CD1c-positive myeloid dendritic cell (primary cell): ENCODE measurements around the gene TM9SF2.
"Not testable (repeated sequence)": the region's sequence is repeated elsewhere in the genome, so short reads cannot be mapped to it uniquely, and the experiment has no call there.

Experiments
- DNase-seq: peaks from one replicate; pipeline ENCODE4 v3.0.0-alpha.2; 2016; ENCODE audit errors: extremely low spot score

Gene TM9SF2, protein sequence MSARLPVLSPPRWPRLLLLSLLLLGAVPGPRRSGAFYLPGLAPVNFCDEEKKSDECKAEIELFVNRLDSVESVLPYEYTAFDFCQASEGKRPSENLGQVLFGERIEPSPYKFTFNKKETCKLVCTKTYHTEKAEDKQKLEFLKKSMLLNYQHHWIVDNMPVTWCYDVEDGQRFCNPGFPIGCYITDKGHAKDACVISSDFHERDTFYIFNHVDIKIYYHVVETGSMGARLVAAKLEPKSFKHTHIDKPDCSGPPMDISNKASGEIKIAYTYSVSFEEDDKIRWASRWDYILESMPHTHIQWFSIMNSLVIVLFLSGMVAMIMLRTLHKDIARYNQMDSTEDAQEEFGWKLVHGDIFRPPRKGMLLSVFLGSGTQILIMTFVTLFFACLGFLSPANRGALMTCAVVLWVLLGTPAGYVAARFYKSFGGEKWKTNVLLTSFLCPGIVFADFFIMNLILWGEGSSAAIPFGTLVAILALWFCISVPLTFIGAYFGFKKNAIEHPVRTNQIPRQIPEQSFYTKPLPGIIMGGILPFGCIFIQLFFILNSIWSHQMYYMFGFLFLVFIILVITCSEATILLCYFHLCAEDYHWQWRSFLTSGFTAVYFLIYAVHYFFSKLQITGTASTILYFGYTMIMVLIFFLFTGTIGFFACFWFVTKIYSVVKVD

DNA sequence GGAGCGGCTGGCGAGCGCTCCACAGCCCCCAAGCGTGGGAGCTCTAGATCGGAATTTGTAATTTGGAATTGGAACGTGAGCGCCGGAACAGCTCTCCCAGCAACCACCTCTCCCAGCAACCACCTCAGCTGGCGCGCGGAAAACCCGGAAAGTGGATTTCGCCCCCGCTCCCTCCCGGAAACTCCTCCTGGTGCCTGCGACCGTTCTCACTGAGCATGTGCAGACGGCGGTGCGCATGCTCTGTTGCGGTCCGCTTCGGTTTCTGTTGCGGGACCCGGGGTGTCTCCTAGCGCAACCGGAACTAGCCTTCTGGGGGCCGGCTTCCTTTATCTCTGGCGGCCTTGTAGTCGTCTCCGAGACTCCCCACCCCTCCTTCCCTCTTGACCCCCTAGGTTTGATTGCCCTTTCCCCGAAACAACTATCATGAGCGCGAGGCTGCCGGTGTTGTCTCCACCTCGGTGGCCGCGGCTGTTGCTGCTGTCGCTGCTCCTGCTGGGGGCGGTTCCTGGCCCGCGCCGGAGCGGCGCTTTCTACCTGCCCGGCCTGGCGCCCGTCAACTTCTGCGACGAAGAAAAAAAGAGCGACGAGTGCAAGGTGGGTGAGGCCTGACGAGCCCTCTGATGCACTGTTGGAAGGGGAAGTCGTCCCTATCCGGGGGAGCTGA is at the start of gene TM9SF2:
TSS of gene TM9SF2 (plus strand) at position 289 of the 664 bp plus-strand sequence. CDS start at position 424, 135 bp downstream.
- DNase-seq = peak; percentile 98

DNA sequence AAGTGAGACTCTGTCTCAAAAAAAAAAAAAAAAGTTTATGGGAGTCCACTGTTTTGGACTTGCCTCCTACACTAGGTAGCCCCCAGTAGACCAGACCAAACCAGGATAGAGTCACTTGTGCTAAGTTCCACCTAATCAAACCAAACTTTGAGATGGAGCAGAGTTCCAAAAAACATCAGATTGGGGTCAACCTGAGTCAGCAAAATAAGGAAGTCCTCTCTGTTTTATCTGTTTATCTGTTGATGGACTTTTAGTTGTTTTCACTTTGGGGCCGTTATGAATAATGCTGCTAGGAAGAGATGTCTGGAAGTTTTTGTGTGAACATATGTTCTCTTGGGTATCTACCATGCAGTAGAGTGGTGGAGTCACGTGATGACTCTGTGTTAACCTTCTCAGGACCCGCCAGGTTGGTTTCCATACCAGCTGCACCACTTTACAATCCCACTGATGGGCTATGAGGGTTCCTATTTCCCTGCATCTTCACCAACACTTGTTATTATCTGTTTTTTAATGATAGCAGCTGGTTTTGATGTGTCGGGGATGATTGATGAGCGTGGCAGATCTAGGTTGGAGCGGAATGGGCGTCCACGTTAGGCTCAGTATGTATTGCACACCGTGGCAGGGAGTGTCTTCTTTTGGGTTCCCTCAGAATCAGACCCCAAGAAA is 46.6 kb upstream of the TM9SF2 start:
- no peak for DNase-seq

DNA sequence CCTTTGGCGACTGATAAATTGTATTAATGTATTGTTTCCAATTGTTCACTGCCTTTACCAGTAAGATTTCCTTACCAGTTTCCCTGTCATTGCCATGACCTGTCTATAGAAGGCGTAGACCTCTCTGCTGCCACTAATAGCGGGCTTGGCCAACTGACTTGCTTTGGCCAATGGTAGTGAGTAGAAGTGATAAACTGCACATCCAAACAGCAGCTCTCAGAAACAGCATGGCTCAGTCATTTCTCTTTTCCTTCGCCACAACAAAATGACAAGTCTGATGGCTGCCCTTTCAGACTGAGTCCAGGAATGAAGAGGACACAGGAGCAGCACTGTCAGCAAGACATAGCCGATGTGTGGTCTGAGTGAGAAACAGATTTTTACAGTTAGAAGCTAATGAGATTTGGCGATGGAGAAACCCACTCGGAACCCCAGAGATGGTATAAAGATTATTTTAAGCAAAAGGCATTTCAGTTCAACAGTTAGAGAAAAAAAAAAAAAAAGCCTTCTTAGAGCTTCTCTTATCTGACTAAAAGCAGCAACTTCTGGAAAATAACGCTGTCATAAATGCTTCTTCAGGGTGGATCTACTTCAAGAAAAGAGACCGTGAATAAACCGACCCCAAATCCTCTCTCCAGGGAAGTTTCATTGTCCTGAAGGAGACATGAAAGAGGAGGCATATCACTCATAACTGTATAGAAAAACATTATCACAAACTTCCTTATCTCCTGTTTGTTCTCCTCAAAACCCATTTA is 42.0 kb upstream of the TM9SF2 start:
- no peak for DNase-seq

- DNase-seq = peak; percentile 33
Observed at GRCh38 chr13:99460802-99461201, 40.5 kb upstream of the TM9SF2 start.

DNA sequence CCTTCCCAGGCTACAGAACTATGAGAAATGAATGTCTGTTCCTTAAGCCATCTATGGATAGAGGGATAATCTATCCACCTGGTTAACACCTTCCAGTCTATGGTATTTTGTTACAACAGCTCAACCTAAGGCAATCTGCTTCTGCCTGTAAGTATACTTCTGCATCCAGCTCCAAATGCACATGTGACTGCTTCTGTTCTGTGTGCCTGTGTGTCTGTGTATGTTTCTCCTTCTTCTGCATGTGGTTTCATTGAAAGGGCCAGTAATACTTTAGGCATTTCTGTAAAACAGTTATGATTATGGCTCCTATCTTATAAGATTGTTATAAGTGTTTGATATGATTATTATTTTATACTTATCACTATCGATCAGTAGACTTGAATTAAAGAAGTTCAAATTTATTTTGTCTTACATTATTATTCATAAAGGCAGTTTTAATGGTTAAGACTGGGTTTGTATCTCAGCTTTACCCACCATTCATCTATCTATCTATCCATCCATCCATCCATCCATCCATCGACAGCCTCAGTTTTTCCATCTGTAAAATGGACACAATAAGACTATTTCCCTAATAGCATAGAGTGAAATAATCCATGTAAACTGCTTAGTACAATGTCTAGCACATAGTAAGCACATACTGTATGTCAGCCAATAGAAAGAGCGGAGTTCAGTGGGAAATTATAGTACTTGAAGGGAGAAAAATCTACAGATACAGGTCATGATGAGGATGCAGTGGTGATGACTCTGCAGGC is 37.5 kb upstream of the TM9SF2 start:
- no peak for DNase-seq

DNA sequence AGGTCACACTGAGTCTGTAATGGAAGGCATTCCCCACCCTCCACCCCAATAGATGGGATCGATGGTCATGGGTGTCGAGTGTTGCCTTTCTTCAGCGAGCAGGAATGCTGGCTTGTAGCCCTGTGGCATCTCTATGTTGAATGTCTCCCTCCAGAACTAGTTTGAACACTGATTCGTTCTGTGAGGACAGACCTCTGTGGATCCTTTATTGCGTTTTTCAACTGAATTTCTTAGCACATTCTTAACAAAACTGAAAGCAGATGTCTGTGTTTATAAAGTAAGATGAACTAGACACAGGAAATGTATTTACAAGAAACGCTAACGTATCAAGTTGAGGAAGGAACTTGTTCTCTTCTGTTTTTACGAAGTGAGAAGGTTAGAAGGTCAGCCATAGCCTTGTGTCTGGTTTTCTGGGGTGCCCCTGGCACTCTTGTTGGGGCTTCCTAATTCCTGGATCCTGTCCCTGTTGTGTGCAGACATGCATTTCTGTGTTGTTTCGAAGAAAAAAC is 36.8 kb upstream of the TM9SF2 start:
- DNase-seq = peak; percentile 11

- DNase-seq = no peak
Observed at GRCh38 chr13:99465454-99465853, 35.8 kb upstream of the TM9SF2 start.

GRCh38 chr13:99467764-99468163 is 33.5 kb upstream of the TM9SF2 start:
- DNase-seq = no peak

- no peak for DNase-seq
Observed at GRCh38 chr13:99469041-99469440, 32.2 kb upstream of the TM9SF2 start.

DNA sequence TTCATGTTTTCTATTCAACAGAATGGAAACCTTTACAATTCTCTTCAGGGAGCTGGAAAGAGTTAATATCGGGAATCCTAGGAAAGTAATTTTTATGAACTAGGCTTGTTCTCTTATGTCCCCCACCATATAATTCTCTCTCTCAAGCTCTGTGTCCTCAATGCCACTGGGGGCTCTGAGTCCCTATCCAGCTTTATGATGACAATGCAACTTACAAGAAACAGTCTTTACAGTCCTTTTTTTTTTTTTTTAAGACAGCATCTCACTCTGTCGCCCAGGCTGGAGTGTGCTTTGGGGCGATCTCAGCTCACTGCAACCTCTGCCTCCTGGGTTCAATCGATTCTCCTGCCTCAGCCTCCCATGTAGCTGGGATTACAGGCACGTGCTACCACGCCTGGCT is 31.2 kb upstream of the TM9SF2 start:
- no peak for DNase-seq

DNA sequence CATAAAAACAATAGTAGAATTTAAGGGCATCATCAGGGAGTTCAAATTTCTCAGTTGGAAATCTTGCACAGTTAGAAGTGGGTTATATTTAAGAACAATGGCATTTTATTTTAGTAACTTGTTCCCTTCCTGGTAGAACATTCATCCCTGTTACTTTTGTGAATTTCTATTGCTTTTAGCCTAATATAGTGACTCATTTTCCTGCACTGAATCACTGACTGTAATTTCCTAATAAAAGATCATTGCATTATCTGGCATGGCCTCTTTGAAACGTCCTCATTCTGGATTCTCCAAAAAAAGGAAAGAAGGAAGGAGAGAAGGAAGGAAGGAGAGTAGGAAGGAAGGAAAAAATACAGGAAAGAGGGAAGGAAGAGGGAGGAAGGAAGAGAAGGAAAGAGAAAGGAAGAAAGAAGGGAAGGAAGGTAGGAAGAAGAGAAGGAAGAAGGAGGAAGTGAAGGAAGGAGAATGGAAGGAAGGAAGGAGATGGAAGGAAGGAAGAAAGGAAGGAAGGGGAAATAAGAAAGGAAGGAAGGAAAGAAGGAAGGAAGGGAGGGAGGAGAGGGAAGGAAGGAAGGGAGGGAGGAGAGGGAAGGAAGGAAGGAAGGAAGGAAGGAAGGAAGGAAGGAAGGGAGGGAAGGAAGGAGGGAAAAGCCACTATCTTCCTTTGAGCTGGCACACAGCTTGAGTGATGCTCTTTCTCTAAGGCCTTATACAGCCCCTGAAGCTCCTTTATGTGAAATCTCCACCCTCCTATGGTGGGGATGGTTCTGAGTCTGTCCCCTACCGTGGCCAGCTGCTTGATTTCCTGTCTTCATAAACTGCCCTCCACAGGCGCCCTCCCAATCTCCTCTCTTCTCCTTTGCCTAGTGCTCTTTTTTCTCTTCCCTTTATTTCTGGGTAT is 29.8 kb upstream of the TM9SF2 start:
- DNase-seq = no peak

DNA sequence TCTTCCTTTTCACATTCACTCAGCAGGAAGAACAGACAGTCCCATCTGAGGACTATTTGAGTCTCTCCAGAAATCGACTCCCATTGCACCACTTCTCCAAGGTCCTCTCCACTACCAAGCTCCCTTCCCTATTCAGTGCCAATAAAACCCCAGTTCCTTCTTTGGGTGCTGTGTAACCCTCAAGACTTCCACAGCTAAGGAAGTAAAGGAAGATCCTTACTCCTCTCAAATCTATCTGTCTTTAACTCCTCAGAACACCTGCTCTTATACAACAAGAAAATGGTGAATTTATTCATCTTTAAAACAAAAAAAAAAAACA is 29.2 kb upstream of the TM9SF2 start:
- DNase-seq = peak; percentile 28

GRCh38 chr13:99473515-99473914 is 27.8 kb upstream of the TM9SF2 start:
- no peak for DNase-seq

GRCh38 chr13:99476648-99477047 is 24.6 kb upstream of the TM9SF2 start:
- no peak for DNase-seq

GRCh38 chr13:99477493-99477892 is 23.8 kb upstream of the TM9SF2 start:
- no peak for DNase-seq

DNA sequence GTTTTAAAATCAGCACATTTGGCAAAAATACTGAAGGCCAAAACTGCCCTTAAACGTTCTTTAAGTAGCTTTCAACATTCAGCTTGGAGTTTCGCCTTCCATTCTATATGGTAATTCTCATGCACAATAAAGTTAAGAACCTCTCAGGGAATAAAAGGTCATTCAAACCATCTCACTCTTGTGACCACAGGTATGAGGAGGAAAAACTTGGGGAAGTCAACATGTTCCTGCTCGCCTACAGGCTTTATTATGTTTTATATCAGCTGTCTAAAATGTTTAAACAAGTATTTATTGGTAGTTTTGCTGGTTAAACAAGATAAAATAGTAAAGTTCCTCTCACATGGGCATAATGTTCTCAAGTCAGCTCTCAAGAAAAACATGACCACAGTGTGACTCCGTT is 19.9 kb upstream of the TM9SF2 start:
- no peak for DNase-seq

DNA sequence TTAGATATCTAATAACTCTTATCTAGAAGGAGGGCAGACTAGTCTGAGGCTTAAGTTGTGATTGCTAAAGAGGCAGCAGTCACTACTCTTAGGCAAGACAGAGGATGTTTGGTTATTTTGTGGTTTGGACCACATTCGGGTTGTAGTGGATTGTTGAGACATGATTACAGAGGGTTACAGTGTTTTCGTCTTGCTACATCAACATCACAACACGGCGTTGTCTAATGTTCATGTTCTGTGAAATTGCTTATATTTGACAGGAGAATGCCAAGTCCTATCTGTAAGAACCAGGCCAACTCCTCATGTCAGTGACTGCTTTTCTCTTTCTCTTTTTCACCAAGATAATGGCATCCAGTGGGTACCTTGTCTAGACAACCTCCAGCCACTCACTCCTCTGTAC is 16.8 kb upstream of the TM9SF2 start:
- peak; percentile 30 for DNase-seq

DNA sequence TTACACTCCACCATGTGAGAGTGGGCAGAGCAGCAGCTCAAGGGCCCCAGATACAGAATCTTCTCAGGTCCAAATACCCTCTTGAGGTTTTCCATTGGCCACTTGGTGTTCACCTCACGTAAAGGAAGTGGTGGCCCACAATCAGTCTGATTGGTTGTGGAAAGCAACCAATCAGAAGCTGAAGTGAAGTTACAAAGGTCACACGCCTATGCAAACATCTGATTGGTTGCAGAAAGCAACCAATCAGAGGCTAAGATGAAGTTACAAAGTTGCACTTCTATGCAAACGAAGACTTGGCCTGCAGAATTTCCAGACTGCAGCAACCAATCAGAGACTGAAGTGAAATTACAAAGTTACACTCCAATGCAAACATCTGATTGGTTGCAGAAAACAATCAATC is 14.3 kb upstream of the TM9SF2 start:
- no peak for DNase-seq

DNA sequence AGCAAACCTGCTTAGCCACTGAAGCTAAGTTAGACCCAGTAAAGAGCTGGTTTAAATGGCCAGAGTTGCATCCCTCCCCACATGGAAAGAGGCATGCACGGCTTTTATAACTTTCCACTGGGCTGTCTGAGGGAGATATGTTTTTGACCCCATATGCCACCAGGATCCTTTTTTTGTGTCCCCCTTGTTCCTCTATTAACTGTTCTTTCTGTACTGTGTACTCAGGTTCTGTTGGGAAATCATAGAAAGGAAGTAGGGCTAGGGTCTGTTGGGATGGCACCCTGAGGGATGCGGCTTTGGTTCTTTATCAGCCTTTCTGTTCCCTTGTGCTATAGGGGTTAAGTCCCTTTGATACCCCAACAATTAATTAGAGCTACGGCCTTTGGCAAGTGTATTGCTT is 12.2 kb upstream of the TM9SF2 start:
- DNase-seq = no peak

GRCh38 chr13:99491750-99492149 is 9.5 kb upstream of the TM9SF2 start:
- DNase-seq = not testable (repeated sequence)
